22Rv1 (cell line): Measurements from ENCODE around the gene FRMD4B.

Source experiments
- CTCF ChIP-seq: fragments of 450-650 bp; IDR thresholded peaks from 2 replicates; pipeline ENCODE4 v1.5.1; 2017; ENCODE audit warnings: mild to moderate bottlenecking
- ZFX ChIP-seq: fragments of 450-650 bp; IDR thresholded peaks from 2 replicates; pipeline ENCODE4 v1.6.1; 2017; ENCODE audit warnings: antibody characterized with exemption, borderline replicate concordance

DNA sequence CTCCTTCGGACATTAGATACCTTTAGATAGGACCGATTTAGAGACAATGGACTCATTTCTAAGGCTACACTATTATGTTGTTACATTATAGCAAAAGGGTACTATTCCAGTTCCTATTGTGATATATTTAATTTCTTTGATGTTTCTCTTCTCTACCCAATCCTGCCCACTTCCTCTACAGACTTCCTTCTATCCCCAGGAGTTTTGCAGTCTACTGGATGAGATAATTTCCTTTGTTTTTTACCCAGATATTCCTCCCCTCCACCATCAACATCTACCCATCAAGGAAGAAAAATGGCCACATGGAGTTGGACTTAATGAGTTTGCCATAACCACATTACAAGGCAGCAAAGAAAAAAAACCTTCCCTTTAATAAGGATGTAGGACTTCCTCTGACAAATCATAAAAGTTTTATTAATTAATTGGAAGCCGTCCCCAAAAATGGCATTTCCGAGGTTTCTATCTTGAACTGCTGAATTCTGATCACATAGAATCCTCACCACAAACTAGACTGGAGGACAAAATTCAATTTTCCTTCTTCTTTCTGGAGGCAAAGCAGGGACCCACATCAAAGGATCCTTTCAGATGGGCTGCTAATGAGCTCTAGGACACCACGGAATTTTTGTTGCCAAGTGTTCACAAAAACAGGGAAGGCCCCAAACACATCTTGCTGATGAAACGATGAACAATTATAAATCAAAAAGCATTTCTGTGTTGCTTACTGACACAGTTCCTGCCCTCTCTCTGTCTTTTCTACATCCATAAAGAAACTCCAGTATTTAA is 33.4 kb downstream of the FRMD4B start:
- TF ChIP-seq CTCF (no peak), ZFX (no peak)
